Right lobe of liver (tissue), 6 donors: ENCODE results near the gene FGF4. TPM values are rescaled to one million over a fixed set of nuclear protein-coding genes. Genes with fewer than 3 reads are reported as not detected.

ENCODE experiments used
- ATAC-seq, 4 donors: fragments of 200-7000 bp; cut with Tn5 transposase; one replicate each; pipeline ENCODE4 v1.9.1; 2020; ENCODE audit warnings: mild to moderate bottlenecking in 4 of 4, moderate library complexity in 4 of 4
- DNase-seq, 3 donors: peaks; one replicate each; pipeline ENCODE4 v3.0.0-alpha.2; 2020
- H3K27ac ChIP-seq, 3 donors: fragments of 200-600 bp; one replicate each; pipeline ENCODE4 v1.8.0; 2022
- H3K27me3 ChIP-seq, 2 donors: fragments of 200-600 bp; one replicate each; pipeline ENCODE4 v1.8.0; 2022
- H3K36me3 ChIP-seq, 4 donors: fragments of 200-600 bp; sonication (generic) in 1 of 4; one replicate each; pipeline versions ENCODE4 v1.5.1 to v1.8.0; 2017 to 2022; ENCODE audit warnings: control low read depth in 1 of 4
- H3K4me1 ChIP-seq, 4 donors: fragments of 200-600 bp; sonication (generic) in 1 of 4; one replicate each; pipeline versions ENCODE4 v1.5.1 to v1.8.0; 2017 to 2022; ENCODE audit warnings: control low read depth in 1 of 4
- H3K4me3 ChIP-seq, 3 donors: fragments of 200-600 bp; one replicate each; pipeline ENCODE4 v1.8.0; 2022
- H3K9me3 ChIP-seq, 4 donors: fragments of 200-600 bp; sonication (generic) in 1 of 4; one replicate each; pipeline versions ENCODE4 v1.5.1 to v1.8.0; 2017 to 2022; ENCODE audit warnings: control low read depth in 1 of 4
- CTCF ChIP-seq, 4 donors: fragments of 200-600 bp in 3 of 4; fragments of 450-650 bp in 1 of 4; IDR thresholded peaks; one replicate each; pipeline versions ENCODE4 v1.5.1 to v1.8.0; 2016 to 2022; ENCODE audit warnings: antibody characterized with exemption in 4 of 4, mild to moderate bottlenecking in 2 of 4
- POLR2A ChIP-seq: fragments of 450-650 bp; IDR thresholded peaks from one replicate; pipeline ENCODE4 v1.6.1; 2017; ENCODE audit warnings: antibody characterized with exemption, mild to moderate bottlenecking
- WGBS: methylation state at CpG from one replicate; pipeline ENCODE4 v1.1.6; 2018; ENCODE audit warnings: low coverage, low lambda C conversion rate; ENCODE audit not compliant: insufficient coverage; ENCODE audit errors: missing lambda C conversion rate; 5-methylcytosine and 5-hydroxymethylcytosine counted together
- intact Hi-C, 2 donors: fragments of 100-400 bp; cut with DNase I; formaldehyde crosslinking; loops; one replicate each; pipeline versions ENCODE4 v1.11.2 to v1.14.1; 2022
- total RNA-seq, 6 experiments: library from RNA; depleted of rRNA in 2 of 6; stranded (reverse); fragments of >200 nt in 2 of 6; fragmentation: NEBNext Ultra II Directional in 3 of 6; extraction: Animal tissue kit (Norgen Biotek cat#: 25700) in 3 of 6; gene quantifications; one replicate each; pipeline versions ENCODE4 v1.1.0 to v1.2.4, GENCODE V29; 2016 to 2023
- donor health status: DM: no; HTN: yes; CAD: no.
- donor health status: DM: no; HTN: no; CAD: no.
- donor health status: DM: no; HTN: no; CAD: no.
- donor health status: DM: no; HTN: yes; CAD: no.
- donor health status: DM: no; HTN: yes; CAD: no.

FGF4 gene
- total RNA-seq, 6 experiments from 2014 or later = not detected

- ATAC-seq = no peak
- DNase-seq = no peak
- H3K9me3 ChIP-seq = no peaks in the 10 kb centered on the region
- no peak for TF ChIP-seq POLR2A
- no peak for TF ChIP-seq CTCF (IDR thresholded peaks at IDR 0.05)
- 61% methylated on average over 4 of the region's 10 CpGs for WGBS
- no peak overlapping the region for H3K27ac ChIP-seq
- no peaks in the 10 kb centered on the region for H3K36me3 ChIP-seq
- no peaks in the 10 kb centered on the region for H3K27me3 ChIP-seq
- no peak overlapping the region for H3K4me3 ChIP-seq
- intact Hi-C loops = no loop called here
- H3K4me1 ChIP-seq = no peaks in the 10 kb centered on the region
These were observed 29.9 kb downstream of the FGF4 start for GRCh38 chr11:69745201-69745600.

GRCh38 chr11:69744435-69744834, 30.7 kb downstream of the FGF4 start:
- DNase-seq = no peak
- no peak for TF ChIP-seq CTCF (IDR thresholded peaks at IDR 0.05)
- no peak for TF ChIP-seq POLR2A
- no peaks in the 10 kb centered on the region for H3K27me3 ChIP-seq
- no peak for ATAC-seq
- no peak overlapping the region for H3K27ac ChIP-seq
- H3K9me3 ChIP-seq = no peaks in the 10 kb centered on the region
- H3K36me3 ChIP-seq = no peaks in the 10 kb centered on the region
- no peak overlapping the region for H3K4me3 ChIP-seq
- intact Hi-C loops = no loop called here
- WGBS = 49% methylated on average over 7 of the region's 7 CpGs
- no peaks in the 10 kb centered on the region for H3K4me1 ChIP-seq

GRCh38 chr11:69734841-69735240, 40.3 kb downstream of the FGF4 start:
- DNase-seq (no peak), ATAC-seq (no peak)
- TF ChIP-seq CTCF (IDR thresholded peaks at IDR 0.05) (no peak), POLR2A (no peak)
- 85% methylated on average over 2 of the region's 3 CpGs for WGBS
- Histone ChIP-seq H3K4me3 (no peak overlapping the region), H3K9me3 (no peaks in the 10 kb centered on the region), H3K27ac (no peak overlapping the region), H3K36me3 (no peaks in the 10 kb centered on the region), H3K4me1 (no peaks in the 10 kb centered on the region), H3K27me3 (no peaks in the 10 kb centered on the region)
- intact Hi-C loops = no loop called here

- no peaks in the 10 kb centered on the region for H3K4me1 ChIP-seq
- no peak for DNase-seq
- no peak overlapping the region for H3K4me3 ChIP-seq
- 86% methylated on average over 2 of the region's 2 CpGs for WGBS
- TF ChIP-seq CTCF (IDR thresholded peaks at IDR 0.05) = no peak
- TF ChIP-seq POLR2A = no peak
- no peaks in the 10 kb centered on the region for H3K36me3 ChIP-seq
- H3K27me3 ChIP-seq = no peaks in the 10 kb centered on the region
- H3K9me3 ChIP-seq = no peaks in the 10 kb centered on the region
- no peak for ATAC-seq
- intact Hi-C loops = no loop called here
- H3K27ac ChIP-seq = no peak overlapping the region
These were observed 40.8 kb downstream of the FGF4 start for GRCh38 chr11:69734367-69734766.

- no peaks in the 10 kb centered on the region for H3K9me3 ChIP-seq
- TF ChIP-seq POLR2A (no peak), CTCF (IDR thresholded peaks at IDR 0.05) (no peak)
- no peak overlapping the region for H3K4me3 ChIP-seq
- ATAC-seq (no peak), DNase-seq (no peak)
- H3K27me3 ChIP-seq = no peaks in the 10 kb centered on the region
- H3K27ac ChIP-seq = no peak overlapping the region
- H3K36me3 ChIP-seq = no peaks in the 10 kb centered on the region
- WGBS = no CpG with 5 or more reads among the region's 7 CpGs
- H3K4me1 ChIP-seq = no peaks in the 10 kb centered on the region
- intact Hi-C loops = no loop called here
These were observed 42.2 kb downstream of the FGF4 start for GRCh38 chr11:69732910-69733309.
